ENCODE results near the gene DUS2. TPM values are rescaled to one million over a fixed set of nuclear protein-coding genes. Genes with fewer than 3 reads are reported as not detected.
A peak's percentile ranks its signal among the peaks of the same experiment; 100 is the strongest.

Gene DUS2
- total and polyA plus RNA-seq, 11 donors, result 3.8 to 11.5 (median 7.2) TPM

- H3K9me3 ChIP-seq, result no peaks in the 10 kb centered on the region
- H3K27ac ChIP-seq, result peak overlapping the region in 2 of 12 donors; percentile 58 to 69
- 96 to 98% (median 98%) methylated on average over 9 of the region's 9 CpGs for WGBS, 4 donors
- no peak for ATAC-seq
- no peak overlapping the region for H3K4me3 ChIP-seq
- H3K27me3 ChIP-seq, result no peaks in the 10 kb centered on the region
- intact Hi-C loops (cut with DNase I), result loop anchor here in 3 of 10 donors (10.0 kb wide), 3 partner anchors 156 to 544 kb away; partner anchors contain the start of gene RIPOR1 (in 1 of the 3)
- peaks cover 0 to 59% (median 29%) of the 10 kb centered on the region in 12 donors for H3K4me1 ChIP-seq
- DNase-seq, result no peak
- TF ChIP-seq CTCF (IDR thresholded peaks at IDR 0.05) (no peak), POLR2A (IDR thresholded peaks at IDR 0.05) (no peak)
- H3K36me3 ChIP-seq, result peaks cover 0 to 50% (median 21%) of the 10 kb centered on the region in 9 donors
These were observed 45.8 kb downstream of the DUS2 start for GRCh38 chr16:68068926-68069325.

GRCh38 chr16:68069511-68070248 lies 46.6 kb downstream of the DUS2 start:
- intact Hi-C loops (cut with DNase I), result loop anchor here in 3 of 10 donors (10.0 kb wide), 3 partner anchors 155 to 545 kb away; partner anchors contain the start of gene RIPOR1 (in 1 of the 3)
- Histone ChIP-seq H3K27ac (peak overlapping the region in 4 of 12 donors; percentile 25 to 69 (median 50)), H3K4me3 (no peak overlapping the region), H3K4me1 (peaks cover 0 to 59% (median 25%) of the 10 kb centered on the region in 12 donors), H3K9me3 (no peaks in the 10 kb centered on the region), H3K36me3 (peaks cover 0 to 58% (median 27%) of the 10 kb centered on the region in 9 donors), H3K27me3 (no peaks in the 10 kb centered on the region)
- ATAC-seq (peak; percentile 76 to 90 (median 82)), DNase-seq (peak in 4 of 5 donors; percentile 48 to 78 (median 62))
- TF ChIP-seq CTCF (IDR thresholded peaks at IDR 0.05), result peak in 2 of 12 donors; percentile 21 to 26
- no peak for TF ChIP-seq POLR2A (IDR thresholded peaks at IDR 0.05)
- 67 to 80% (median 72%) methylated on average over 4 to 7 of the region's 7 CpGs for WGBS, 4 donors

- no peaks in the 10 kb centered on the region for H3K9me3 ChIP-seq
- ATAC-seq (no peak), DNase-seq (peak in 1 of 5 donors; percentile 11)
- H3K27me3 ChIP-seq, result no peaks in the 10 kb centered on the region
- intact Hi-C loops (cut with DNase I), result no loop called here
- WGBS, 4 donors, result 55 to 80% (median 70%) methylated on average over 2 of the region's 2 CpGs
- H3K4me1 ChIP-seq, result peaks cover 0 to 58% (median 21%) of the 10 kb centered on the region in 12 donors
- H3K36me3 ChIP-seq, result peaks cover 0 to 59% (median 27%) of the 10 kb centered on the region in 9 donors
- peak overlapping the region in 3 of 12 donors; percentile 25 to 69 (median 58) for H3K27ac ChIP-seq
- H3K4me3 ChIP-seq, result no peak overlapping the region
- TF ChIP-seq CTCF (IDR thresholded peaks at IDR 0.05) (no peak), POLR2A (IDR thresholded peaks at IDR 0.05) (no peak)
These were observed 47.2 kb downstream of the DUS2 start for GRCh38 chr16:68070249-68070730.

- intact Hi-C loops (cut with DNase I), result no loop called here
- TF ChIP-seq CTCF (IDR thresholded peaks at IDR 0.05) (no peak), POLR2A (IDR thresholded peaks at IDR 0.05) (no peak)
- Histone ChIP-seq H3K27ac (peak overlapping the region in 1 of 12 donors; percentile 69), H3K36me3 (peaks cover 0 to 64% (median 27%) of the 10 kb centered on the region in 9 donors), H3K4me1 (peaks cover 0 to 58% (median 17%) of the 10 kb centered on the region in 12 donors), H3K9me3 (no peaks in the 10 kb centered on the region), H3K27me3 (no peaks in the 10 kb centered on the region), H3K4me3 (no peak overlapping the region)
- WGBS, 4 donors, result 88 to 96% (median 91%) methylated on average over 12 to 14 of the region's 14 CpGs
- ATAC-seq (no peak), DNase-seq (no peak)
These were observed 47.9 kb downstream of the DUS2 start for GRCh38 chr16:68070806-68071517.
